DOHH2 (cell line): Measurements from ENCODE around the gene CD79B.

Source experiments
- H3F3A ChIP-seq: fragments of 200-600 bp; sonication (generic), shearing (Covaris generic); 2 replicates; pipeline ENCODE4 v1.6.0; 2016; ENCODE audit warnings: antibody characterized with exemption, mild to moderate bottlenecking; ENCODE audit not compliant: control insufficient read depth, insufficient read depth
- H3K27ac ChIP-seq: fragments of 200-600 bp; sonication (generic); 2 replicates; pipeline ENCODE4 v1.5.1; 2014; ENCODE audit warnings: low read depth, mild to moderate bottlenecking, low read length, moderate library complexity
- H3K27me3 ChIP-seq: fragments of 200-600 bp; sonication (generic); 2 replicates; pipeline ENCODE4 v1.6.1; 2014; ENCODE audit warnings: mild to moderate bottlenecking, low read length, mixed read lengths; ENCODE audit not compliant: control insufficient read depth
- H3K36me3 ChIP-seq: fragments of 200-600 bp; sonication (generic); 2 replicates; pipeline ENCODE4 v1.6.1; 2014; ENCODE audit warnings: mild to moderate bottlenecking, low read length, moderate library complexity, mixed read lengths; ENCODE audit not compliant: control insufficient read depth
- H3K4me1 ChIP-seq: fragments of 200-600 bp; sonication (generic); 2 replicates; pipeline ENCODE4 v1.6.1; 2014; ENCODE audit warnings: mild to moderate bottlenecking, low read length, mixed read lengths; ENCODE audit not compliant: control insufficient read depth
- H3K4me2 ChIP-seq: fragments of 200-600 bp; sonication (generic); 2 replicates; pipeline ENCODE4 v1.6.0; 2014; ENCODE audit warnings: mild to moderate bottlenecking, low read length, moderate library complexity
- H3K4me3 ChIP-seq: fragments of 200-600 bp; sonication (generic); 2 replicates; pipeline ENCODE4 v1.5.1; 2014; ENCODE audit warnings: mild to moderate bottlenecking, low read length, mixed read lengths
- H3K79me2 ChIP-seq: fragments of 200-600 bp; sonication (generic); 2 replicates; pipeline ENCODE4 v1.6.1; 2014; ENCODE audit warnings: mild to moderate bottlenecking, low read length, mixed read lengths; ENCODE audit not compliant: control insufficient read depth
- H3K9me2 ChIP-seq: fragments of 200-600 bp; sonication (generic); replicated peaks from 2 replicates; pipeline ENCODE4 v1.6.1; 2014; ENCODE audit warnings: mild to moderate bottlenecking, low read length, mixed read lengths; ENCODE audit not compliant: control insufficient read depth
- H3K9me3 ChIP-seq: fragments of 200-600 bp; sonication (generic); 2 replicates; pipeline ENCODE4 v1.6.1; 2014; ENCODE audit warnings: antibody characterized with exemption, low read length, mixed read lengths; ENCODE audit not compliant: control insufficient read depth, insufficient read depth
- H4K20me1 ChIP-seq: fragments of 200-600 bp; sonication (generic); 2 replicates; pipeline ENCODE4 v1.6.0; 2014; ENCODE audit warnings: low read depth, mild to moderate bottlenecking, antibody characterized with exemption, low read length, moderate library complexity; ENCODE audit not compliant: control insufficient read depth, insufficient read depth
- EZH2phosphoT487 ChIP-seq: fragments of 200-600 bp; sonication (generic); IDR thresholded peaks from 2 replicates; pipeline ENCODE4 v1.6.1; 2017; ENCODE audit warnings: borderline replicate concordance, mild to moderate bottlenecking, antibody characterized with exemption, low read length, moderate library complexity, mixed read lengths
- TF ChIP-seq, protein P1 (sequence below): fragments of 200-600 bp; sonication (generic); IDR thresholded peaks from one replicate; pipeline ENCODE4 v1.5.1; 2014; ENCODE audit warnings: antibody characterized with exemption, mild to moderate bottlenecking, low read depth, low read length; ENCODE audit not compliant: poor library complexity, severe bottlenecking

Gene CD79B

GRCh38 chr17:63948521-63948920 is 16.4 kb upstream of the CD79B start:
- no peak overlapping the region for H3K4me2 ChIP-seq
- H3K9me3 ChIP-seq: no peaks in the 10 kb centered on the region
- no peaks in the 10 kb centered on the region for H3K9me2 ChIP-seq
- no peaks in the 10 kb centered on the region for H4K20me1 ChIP-seq
- H3K27me3 ChIP-seq: peaks cover 3% of the 10 kb centered on the region; the same call in 1 of the 2 replicates
- peaks cover 33% of the 10 kb centered on the region for H3K4me1 ChIP-seq
- peaks cover 7% of the 10 kb centered on the region; the same call in 1 of the 2 replicates for H3F3A ChIP-seq
- no peaks in the 10 kb centered on the region for H3K36me3 ChIP-seq
- no peak overlapping the region for H3K27ac ChIP-seq
- no peak for TF ChIP-seq EZH2phosphoT487
- TF ChIP-seq, protein P1, sequence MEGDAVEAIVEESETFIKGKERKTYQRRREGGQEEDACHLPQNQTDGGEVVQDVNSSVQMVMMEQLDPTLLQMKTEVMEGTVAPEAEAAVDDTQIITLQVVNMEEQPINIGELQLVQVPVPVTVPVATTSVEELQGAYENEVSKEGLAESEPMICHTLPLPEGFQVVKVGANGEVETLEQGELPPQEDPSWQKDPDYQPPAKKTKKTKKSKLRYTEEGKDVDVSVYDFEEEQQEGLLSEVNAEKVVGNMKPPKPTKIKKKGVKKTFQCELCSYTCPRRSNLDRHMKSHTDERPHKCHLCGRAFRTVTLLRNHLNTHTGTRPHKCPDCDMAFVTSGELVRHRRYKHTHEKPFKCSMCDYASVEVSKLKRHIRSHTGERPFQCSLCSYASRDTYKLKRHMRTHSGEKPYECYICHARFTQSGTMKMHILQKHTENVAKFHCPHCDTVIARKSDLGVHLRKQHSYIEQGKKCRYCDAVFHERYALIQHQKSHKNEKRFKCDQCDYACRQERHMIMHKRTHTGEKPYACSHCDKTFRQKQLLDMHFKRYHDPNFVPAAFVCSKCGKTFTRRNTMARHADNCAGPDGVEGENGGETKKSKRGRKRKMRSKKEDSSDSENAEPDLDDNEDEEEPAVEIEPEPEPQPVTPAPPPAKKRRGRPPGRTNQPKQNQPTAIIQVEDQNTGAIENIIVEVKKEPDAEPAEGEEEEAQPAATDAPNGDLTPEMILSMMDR: no peak
- H3K4me3 ChIP-seq: no peak overlapping the region
- H3K79me2 ChIP-seq: no peaks in the 10 kb centered on the region

DNA sequence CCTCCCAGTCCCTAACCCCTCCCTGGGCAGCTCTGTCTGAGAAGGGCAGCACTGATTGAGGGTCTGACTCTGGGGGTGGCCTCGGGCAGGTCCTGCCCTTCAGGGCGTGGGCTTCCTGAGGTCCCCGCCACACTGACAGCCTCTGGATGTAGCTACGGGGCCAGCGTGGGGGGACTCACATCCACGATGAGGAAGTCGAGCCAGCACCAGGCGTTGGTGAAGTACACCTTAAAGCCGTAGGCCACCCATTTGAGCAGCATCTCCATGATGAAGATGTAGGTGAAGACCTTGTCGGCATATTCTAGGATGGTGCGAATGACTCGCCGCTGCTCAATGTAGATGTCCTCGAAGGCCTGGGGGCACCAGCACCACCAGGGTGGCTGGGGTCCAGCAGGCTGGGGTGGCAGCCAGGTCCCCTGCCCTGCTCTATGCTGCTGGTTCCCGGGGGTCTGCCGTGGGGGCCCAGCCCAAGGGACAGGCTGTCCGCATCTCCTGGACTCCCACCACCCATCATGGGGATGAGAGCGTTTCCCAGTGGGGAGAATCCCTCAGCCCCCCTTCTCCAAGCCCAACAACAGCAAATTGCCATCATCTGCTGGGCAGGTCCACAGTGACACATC is 15.7 kb upstream of the CD79B start:
- Histone ChIP-seq H4K20me1 (no peaks in the 10 kb centered on the region), H3K27me3 (peaks cover 3% of the 10 kb centered on the region; the same call in 1 of the 2 replicates), H3K9me3 (no peaks in the 10 kb centered on the region), H3F3A (peaks cover 7% of the 10 kb centered on the region; the same call in 1 of the 2 replicates), H3K9me2 (no peaks in the 10 kb centered on the region), H3K4me2 (no peak overlapping the region), H3K36me3 (no peaks in the 10 kb centered on the region), H3K79me2 (no peaks in the 10 kb centered on the region), H3K4me1 (peaks cover 31% of the 10 kb centered on the region), H3K4me3 (no peak overlapping the region), H3K27ac (no peak overlapping the region)
- TF ChIP-seq, protein P1: no peak
- no peak for TF ChIP-seq EZH2phosphoT487

DNA sequence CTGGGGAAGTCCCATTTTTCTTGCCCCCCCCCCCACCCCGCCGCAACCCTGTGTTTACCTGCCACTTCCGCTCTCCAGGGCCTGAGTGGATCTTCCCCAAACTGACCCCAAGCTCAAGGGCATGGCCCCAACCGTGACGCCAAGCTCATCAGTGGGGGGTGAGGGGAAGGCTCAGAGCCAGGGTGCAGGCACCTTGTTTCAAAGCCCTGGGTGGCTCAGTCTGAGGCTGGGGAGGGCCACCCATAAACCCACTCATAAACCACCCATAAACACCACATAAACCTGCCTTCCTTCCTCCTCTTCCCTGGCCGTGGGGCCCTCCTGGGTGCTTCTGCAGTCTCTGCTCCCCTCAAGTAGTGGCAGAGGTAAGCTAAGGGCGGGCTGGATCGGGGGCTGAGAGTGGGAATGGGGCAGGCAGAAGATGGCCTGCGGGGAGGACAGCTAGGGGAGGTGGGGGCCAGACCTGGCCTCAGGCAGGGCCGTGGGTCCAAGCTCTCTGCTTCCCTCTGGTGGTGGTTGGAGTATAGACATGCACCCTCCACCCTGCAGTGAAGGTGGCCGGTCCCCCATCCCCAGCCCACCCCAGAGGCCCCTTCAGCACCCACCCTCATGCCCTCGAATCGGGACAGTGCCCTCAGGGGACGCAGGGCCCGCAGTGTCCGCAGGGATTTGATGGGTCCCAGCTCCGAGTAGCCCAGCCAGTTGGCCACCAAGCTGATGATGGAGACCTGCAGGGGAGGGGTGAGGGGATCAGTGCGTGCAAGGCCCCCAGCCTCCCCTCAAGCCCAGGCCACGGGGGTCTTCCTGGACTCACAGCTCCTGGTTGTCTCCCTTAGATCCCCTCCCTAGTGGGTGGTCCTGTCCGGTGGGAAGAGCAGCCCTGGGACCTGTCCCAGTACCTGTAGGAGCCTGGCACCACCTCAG is 14.6 kb upstream of the CD79B start:
- Histone ChIP-seq H3K4me3 (peak overlapping the region; percentile 73), H4K20me1 (no peaks in the 10 kb centered on the region), H3K9me2 (no peaks in the 10 kb centered on the region), H3K4me2 (peak overlapping the region; percentile 96), H3K27me3 (peaks cover 3% of the 10 kb centered on the region; the same call in 1 of the 2 replicates), H3K36me3 (no peaks in the 10 kb centered on the region), H3K4me1 (peaks cover 31% of the 10 kb centered on the region), H3K9me3 (no peaks in the 10 kb centered on the region), H3F3A (peaks cover 7% of the 10 kb centered on the region; the same call in 1 of the 2 replicates), H3K27ac (peak overlapping the region; percentile 83), H3K79me2 (no peaks in the 10 kb centered on the region)
- TF ChIP-seq EZH2phosphoT487: no peak
- TF ChIP-seq, protein P1: peak; percentile 84
